A549 (cell line): Measurements from ENCODE around the gene CHAC2. TPM values are rescaled to one million over a fixed set of nuclear protein-coding genes. Genes with fewer than 3 reads are reported as not detected.

Source experiments
- ATAC-seq, 2 experiments: fragments of 200-7000 bp in 1 of 2; fragments of >200 bp in 1 of 2; cut with Nextera tagmentation in 1 of 2; cut with Tn5 transposase in 1 of 2; 3 replicates each; pipeline versions ENCODE4 v1.8.0 to v1.9.1; 2018 to 2020; ENCODE audit warnings: mild to moderate bottlenecking in 1 of 2, moderate library complexity in 1 of 2
- CTCF ChIA-PET: fragments of 300-600 bp; sonication (Branson Sonifier 250); formaldehyde crosslinking; extraction: SDS; loops from one replicate; lab custom pipeline; 2021; ENCODE audit warnings: antibody characterized with exemption, inconsistent platforms; lab: Yijun Ruan, JAX
- POLR2A ChIA-PET: fragments of 350-600 bp; formaldehyde crosslinking; extraction: SDS; loops from one replicate; lab custom pipeline; 2021; ENCODE audit warnings: antibody characterized with exemption, inconsistent platforms; lab: Yijun Ruan, JAX
- DNase-seq, 2 experiments: peaks; one replicate each; pipeline versions ENCODE4 v3.0.0 to v3.0.0-alpha.2; 2011 to 2016; ENCODE audit warnings: low read depth in 1 of 2, low spot score in 1 of 2
- FAIRE-seq: peaks from 2 replicates; lab custom pipeline; 2011; peaks lifted over from hg19 to GRCh38; lab: Jason Lieb, UNC
- H3K27ac ChIP-seq, 2 experiments: fragments of >200 bp; sonication (Bioruptor Twin); formaldehyde crosslinking; 3 replicates each; pipeline ENCODE4 v1.5.1; 2016 to 2017
- H3K4me1 ChIP-seq: fragments of >200 bp; sonication (Bioruptor Twin); formaldehyde crosslinking; 3 replicates; pipeline ENCODE4 v1.6.1; 2016
- H3K4me2 ChIP-seq: fragments of >200 bp; sonication (Bioruptor Twin); formaldehyde crosslinking; 3 replicates; pipeline ENCODE4 v1.6.1; 2016
- H3K4me3 ChIP-seq: fragments of >200 bp; sonication (Bioruptor Twin); formaldehyde crosslinking; 3 replicates; pipeline ENCODE4 v1.5.1; 2016
- H3K9me3 ChIP-seq: fragments of >200 bp; sonication (Bioruptor Twin); formaldehyde crosslinking; 3 replicates; pipeline ENCODE4 v1.6.1; 2016
- BHLHE40 ChIP-seq: IDR thresholded peaks from 2 replicates; pipeline ENCODE4 v1.6.1; 2012; ENCODE audit warnings: low read depth, low read length, inconsistent platforms
- CBX2 ChIP-seq: fragments of 200-600 bp; sonication (generic); IDR thresholded peaks from 2 replicates; pipeline ENCODE4 v1.6.1; 2016; ENCODE audit warnings: low read depth, mild to moderate bottlenecking, borderline replicate concordance
- CHD2 ChIP-seq: fragments of 150-350 bp; IDR thresholded peaks from 2 replicates; pipeline ENCODE4 v1.6.1; 2014; ENCODE audit warnings: low read length; ENCODE audit not compliant: partially characterized antibody
- CHD4 ChIP-seq: fragments of 200-600 bp; sonication (generic); IDR thresholded peaks from 2 replicates; pipeline ENCODE4 v1.6.1; 2016; ENCODE audit warnings: antibody characterized with exemption, mild to moderate bottlenecking, borderline replicate concordance
- CTCF ChIP-seq: fragments of >200 bp; sonication (Bioruptor Twin); formaldehyde crosslinking; IDR thresholded peaks from 3 replicates; pipeline ENCODE4 v1.5.1; 2016
- ESRRA ChIP-seq: fragments of 150-350 bp; IDR thresholded peaks from 2 replicates; pipeline ENCODE4 v1.6.1; 2014; ENCODE audit warnings: mild to moderate bottlenecking, low read length, borderline replicate concordance
- FOXS1 ChIP-seq: fragments of 250-450 bp; sonication (Bioruptor Pico); IDR thresholded peaks from 2 replicates; pipeline ENCODE4 v1.5.0; 2020; ENCODE audit warnings: mild to moderate bottlenecking, moderate library complexity
- HEYL ChIP-seq: fragments of 250-450 bp; sonication (Bioruptor Pico); IDR thresholded peaks from 2 replicates; pipeline ENCODE4 v1.8.0; 2021; ENCODE audit warnings: mild to moderate bottlenecking, moderate library complexity
- HMGXB4 ChIP-seq: fragments of 250-450 bp; sonication (Bioruptor Pico); IDR thresholded peaks from 2 replicates; pipeline ENCODE4 v1.5.0; 2021; ENCODE audit warnings: mild to moderate bottlenecking, moderate library complexity, borderline replicate concordance
- HOXA7 ChIP-seq: fragments of 250-450 bp; sonication (Bioruptor Pico); IDR thresholded peaks from 2 replicates; pipeline ENCODE4 v1.5.0; 2020; ENCODE audit warnings: mild to moderate bottlenecking, moderate library complexity
- HOXB5 ChIP-seq: fragments of 250-450 bp; sonication (Bioruptor Pico); IDR thresholded peaks from 2 replicates; pipeline ENCODE4 v1.5.0; 2020; ENCODE audit warnings: mild to moderate bottlenecking, moderate library complexity
- JUNB ChIP-seq: fragments of >200 bp; sonication (Bioruptor Twin); formaldehyde crosslinking; IDR thresholded peaks from 2 replicates; pipeline ENCODE4 v1.6.1; 2016
- KDM5A ChIP-seq: fragments of 200-600 bp; sonication (generic); IDR thresholded peaks from 2 replicates; pipeline ENCODE4 v1.6.1; 2016; ENCODE audit warnings: antibody characterized with exemption, mild to moderate bottlenecking
- MAZ ChIP-seq: fragments of 150-350 bp; IDR thresholded peaks from 2 replicates; pipeline ENCODE4 v1.6.1; 2014; ENCODE audit warnings: antibody characterized with exemption, low read depth, low read length, borderline replicate concordance
- MYC ChIP-seq: IDR thresholded peaks from 2 replicates; pipeline ENCODE4 v1.6.1; 2012; ENCODE audit warnings: mild to moderate bottlenecking, inconsistent platforms, low read length, improper control_type of control experiment, borderline replicate concordance
- NR3C1 ChIP-seq: fragments of >200 bp; sonication (Bioruptor Twin); formaldehyde crosslinking; IDR thresholded peaks from 3 replicates; pipeline ENCODE4 v1.6.1; 2017
- PHF8 ChIP-seq: fragments of 200-600 bp; sonication (generic); IDR thresholded peaks from 2 replicates; pipeline ENCODE4 v1.6.1; 2016; ENCODE audit warnings: low read depth, mild to moderate bottlenecking, antibody characterized with exemption, moderate library complexity, borderline replicate concordance
- POLR2A ChIP-seq: IDR thresholded peaks from 2 replicates; pipeline ENCODE4 v1.6.1; 2012; ENCODE audit warnings: mild to moderate bottlenecking, low read length
- RFX5 ChIP-seq: fragments of 450-650 bp; IDR thresholded peaks from 2 replicates; pipeline ENCODE4 v1.7.1; 2014; ENCODE audit warnings: antibody characterized with exemption, mild to moderate bottlenecking, moderate library complexity
- SREBF2 ChIP-seq: fragments of 450-650 bp; IDR thresholded peaks from 2 replicates; pipeline ENCODE4 v1.6.1; 2014; ENCODE audit warnings: mild to moderate bottlenecking, moderate library complexity
- TP53 ChIP-seq: fragments of 250-450 bp; sonication (Bioruptor Pico); IDR thresholded peaks from 2 replicates; pipeline ENCODE4 v1.5.0; 2021; ENCODE audit warnings: mild to moderate bottlenecking, moderate library complexity
- ZC3H11A ChIP-seq: fragments of 450-650 bp; IDR thresholded peaks from 2 replicates; pipeline ENCODE4 v1.6.1; 2014; ENCODE audit warnings: antibody characterized with exemption, mild to moderate bottlenecking
- ZNF302 ChIP-seq: fragments of 250-450 bp; sonication (Bioruptor Pico); IDR thresholded peaks from 2 replicates; pipeline ENCODE4 v1.9.0; 2021; ENCODE audit warnings: inconsistent platforms, mild to moderate bottlenecking, moderate library complexity
- ZSCAN20 ChIP-seq: fragments of 250-450 bp; sonication (Bioruptor Pico); IDR thresholded peaks from 2 replicates; pipeline ENCODE4 v1.8.0; 2022; ENCODE audit warnings: mild to moderate bottlenecking, moderate library complexity
- WGBS: methylation state at CpG from one replicate; pipeline ENCODE4 v1.1.6; 2017; ENCODE audit errors: missing lambda C conversion rate; 5-methylcytosine and 5-hydroxymethylcytosine counted together
- polyA plus RNA-seq, 4 experiments: library from polyadenylated mRNA; depleted of rRNA in 3 of 4; stranded (reverse); fragments of >200 nt; fragmentation: RNase III in 1 of 4; extraction: RNeasy Plus Mini Kit Qiagen cat#74134 plus additional on column Dnase treatment in 1 of 4; gene quantifications; 2 replicates in 3 of 4; 3 replicates in 1 of 4; pipeline ENCODE4 v1.2.3, GENCODE V29; 2011 to 2017
- TF ChIP-seq, protein P1 (sequence below): fragments of >200 bp; sonication (Bioruptor Twin); formaldehyde crosslinking; IDR thresholded peaks from 3 replicates; pipeline ENCODE4 v1.6.1; 2016
- TF ChIP-seq, protein P2 (sequence below): IDR thresholded peaks from 2 replicates; pipeline ENCODE4 v1.6.1; 2012
- TF ChIP-seq, protein P3 (sequence below): fragments of >200 bp; sonication (Bioruptor Twin); formaldehyde crosslinking; IDR thresholded peaks from 2 replicates; pipeline ENCODE4 v1.6.1; 2016
- TF ChIP-seq, protein P4 (sequence below): fragments of 200-600 bp; sonication (generic); IDR thresholded peaks from 2 replicates; pipeline ENCODE4 v1.6.1; 2016; ENCODE audit warnings: antibody characterized with exemption, mild to moderate bottlenecking, moderate library complexity

CHAC2 gene
- polyA plus RNA-seq, 2 of the 4 experiments (the other 2 are of a cell fraction), result 20.1 to 21.8 TPM

- ATAC-seq (no peak), DNase-seq (no peak), FAIRE-seq (no peak)
- H3K4me3 ChIP-seq, result no peak overlapping the region
- H3K4me1 ChIP-seq, result peaks cover 10% of the 10 kb centered on the region
- 85% methylated on average over 8 of the region's 8 CpGs for WGBS
- POLR2A ChIA-PET, result interaction anchor here (1.1 kb wide), 1 partner anchor 15 kb away, joined by 4 read pairs; the partner anchor contains the start of gene CHAC2
- CTCF ChIA-PET, result interaction anchor here (0.6 kb wide), 1 partner anchor 33 kb away, joined by 4 read pairs; no protein-coding TSS in a partner anchor
- no peak overlapping the region for H3K4me2 ChIP-seq
- H3K9me3 ChIP-seq, result no peaks in the 10 kb centered on the region
- TF ChIP-seq ESRRA, result no peak
- TF ChIP-seq CBX2, result no peak
- TF ChIP-seq, protein P1, sequence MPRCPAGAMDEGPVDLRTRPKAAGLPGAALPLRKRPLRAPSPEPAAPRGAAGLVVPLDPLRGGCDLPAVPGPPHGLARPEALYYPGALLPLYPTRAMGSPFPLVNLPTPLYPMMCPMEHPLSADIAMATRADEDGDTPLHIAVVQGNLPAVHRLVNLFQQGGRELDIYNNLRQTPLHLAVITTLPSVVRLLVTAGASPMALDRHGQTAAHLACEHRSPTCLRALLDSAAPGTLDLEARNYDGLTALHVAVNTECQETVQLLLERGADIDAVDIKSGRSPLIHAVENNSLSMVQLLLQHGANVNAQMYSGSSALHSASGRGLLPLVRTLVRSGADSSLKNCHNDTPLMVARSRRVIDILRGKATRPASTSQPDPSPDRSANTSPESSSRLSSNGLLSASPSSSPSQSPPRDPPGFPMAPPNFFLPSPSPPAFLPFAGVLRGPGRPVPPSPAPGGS, result no peak
- no peak for TF ChIP-seq ZSCAN20 (CRISPR knock-in tag)
- TF ChIP-seq HOXB5 (CRISPR knock-in tag), result no peak
- no peak for TF ChIP-seq NR3C1
- no peak for TF ChIP-seq PHF8
- no peak for TF ChIP-seq BHLHE40
- TF ChIP-seq, protein P2, sequence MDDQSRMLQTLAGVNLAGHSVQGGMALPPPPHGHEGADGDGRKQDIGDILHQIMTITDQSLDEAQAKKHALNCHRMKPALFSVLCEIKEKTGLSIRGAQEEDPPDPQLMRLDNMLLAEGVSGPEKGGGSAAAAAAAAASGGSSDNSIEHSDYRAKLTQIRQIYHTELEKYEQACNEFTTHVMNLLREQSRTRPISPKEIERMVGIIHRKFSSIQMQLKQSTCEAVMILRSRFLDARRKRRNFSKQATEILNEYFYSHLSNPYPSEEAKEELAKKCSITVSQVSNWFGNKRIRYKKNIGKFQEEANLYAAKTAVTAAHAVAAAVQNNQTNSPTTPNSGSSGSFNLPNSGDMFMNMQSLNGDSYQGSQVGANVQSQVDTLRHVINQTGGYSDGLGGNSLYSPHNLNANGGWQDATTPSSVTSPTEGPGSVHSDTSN, result no peak
- TF ChIP-seq ZNF302 (CRISPR knock-in tag), result no peak
- TF ChIP-seq FOXS1 (CRISPR knock-in tag), result no peak
- TF ChIP-seq HEYL (CRISPR knock-in tag), result no peak
- no peak for TF ChIP-seq ZC3H11A
- no peak overlapping the region for H3K27ac ChIP-seq
Measured at GRCh38 chr2:53782676-53783075, 15.1 kb downstream of the CHAC2 start.

GRCh38 chr2:53784436-53784835 lies 16.8 kb downstream of the CHAC2 start:
- Histone ChIP-seq H3K4me1 (peaks cover 17% of the 10 kb centered on the region), H3K9me3 (no peaks in the 10 kb centered on the region), H3K4me2 (peak overlapping the region; percentile 90; the same call in 2 of the 3 replicates), H3K27ac (no peak overlapping the region), H3K4me3 (no peak overlapping the region)
- no peak for DNase-seq
- FAIRE-seq, result no peak
- no peak for ATAC-seq
- ChIA-PET POLR2A (interaction anchor here (0.7 to 5.0 kb wide), 2 partner anchors 17 to 213 kb away, joined by 3 to 39 read pairs; partner anchors contain the start of gene CHAC2), CTCF (no interaction called here)
- TF ChIP-seq HMGXB4 (CRISPR knock-in tag) (no peak), HOXA7 (CRISPR knock-in tag) (no peak), HOXB5 (CRISPR knock-in tag) (no peak), RFX5 (no peak), CTCF (no peak), POLR2A (no peak), KDM5A (no peak), MAZ (no peak), CHD4 (no peak), CHD2 (no peak), SREBF2 (no peak), TP53 (CRISPR knock-in tag) (no peak), JUNB (no peak), MYC (no peak), PHF8 (no peak)
- TF ChIP-seq, protein P3, sequence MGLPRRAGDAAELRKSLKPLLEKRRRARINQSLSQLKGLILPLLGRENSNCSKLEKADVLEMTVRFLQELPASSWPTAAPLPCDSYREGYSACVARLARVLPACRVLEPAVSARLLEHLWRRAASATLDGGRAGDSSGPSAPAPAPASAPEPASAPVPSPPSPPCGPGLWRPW, result no peak
- TF ChIP-seq, protein P4, sequence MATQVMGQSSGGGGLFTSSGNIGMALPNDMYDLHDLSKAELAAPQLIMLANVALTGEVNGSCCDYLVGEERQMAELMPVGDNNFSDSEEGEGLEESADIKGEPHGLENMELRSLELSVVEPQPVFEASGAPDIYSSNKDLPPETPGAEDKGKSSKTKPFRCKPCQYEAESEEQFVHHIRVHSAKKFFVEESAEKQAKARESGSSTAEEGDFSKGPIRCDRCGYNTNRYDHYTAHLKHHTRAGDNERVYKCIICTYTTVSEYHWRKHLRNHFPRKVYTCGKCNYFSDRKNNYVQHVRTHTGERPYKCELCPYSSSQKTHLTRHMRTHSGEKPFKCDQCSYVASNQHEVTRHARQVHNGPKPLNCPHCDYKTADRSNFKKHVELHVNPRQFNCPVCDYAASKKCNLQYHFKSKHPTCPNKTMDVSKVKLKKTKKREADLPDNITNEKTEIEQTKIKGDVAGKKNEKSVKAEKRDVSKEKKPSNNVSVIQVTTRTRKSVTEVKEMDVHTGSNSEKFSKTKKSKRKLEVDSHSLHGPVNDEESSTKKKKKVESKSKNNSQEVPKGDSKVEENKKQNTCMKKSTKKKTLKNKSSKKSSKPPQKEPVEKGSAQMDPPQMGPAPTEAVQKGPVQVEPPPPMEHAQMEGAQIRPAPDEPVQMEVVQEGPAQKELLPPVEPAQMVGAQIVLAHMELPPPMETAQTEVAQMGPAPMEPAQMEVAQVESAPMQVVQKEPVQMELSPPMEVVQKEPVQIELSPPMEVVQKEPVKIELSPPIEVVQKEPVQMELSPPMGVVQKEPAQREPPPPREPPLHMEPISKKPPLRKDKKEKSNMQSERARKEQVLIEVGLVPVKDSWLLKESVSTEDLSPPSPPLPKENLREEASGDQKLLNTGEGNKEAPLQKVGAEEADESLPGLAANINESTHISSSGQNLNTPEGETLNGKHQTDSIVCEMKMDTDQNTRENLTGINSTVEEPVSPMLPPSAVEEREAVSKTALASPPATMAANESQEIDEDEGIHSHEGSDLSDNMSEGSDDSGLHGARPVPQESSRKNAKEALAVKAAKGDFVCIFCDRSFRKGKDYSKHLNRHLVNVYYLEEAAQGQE, result no peak
